Fibroblast of skin of right biceps (primary cell): ENCODE results near the gene DPM1.
A peak's percentile ranks its signal among the peaks of the same experiment; 100 is the strongest.
"Not testable (repeated sequence)": the region's sequence is repeated elsewhere in the genome, so short reads cannot be mapped to it uniquely, and the experiment has no call there.

ENCODE experiments used
- DNase-seq: peaks from one replicate; pipeline ENCODE4 v3.0.0-alpha.2; 2013

The DPM1 gene

GRCh38 chr20:50978533-50978932 lies 20.2 kb upstream of the DPM1 start:
- DNase-seq, result not testable (repeated sequence)

GRCh38 chr20:50977066-50978021 lies 19.0 kb upstream of the DPM1 start:
- DNase-seq, result peak; percentile 36

- DNase-seq, result no peak
Observed at GRCh38 chr20:50975701-50976330, 17.5 kb upstream of the DPM1 start.

- DNase-seq, result no peak
Observed at GRCh38 chr20:50969912-50970311, 11.6 kb upstream of the DPM1 start.

- DNase-seq, result no peak
Observed at GRCh38 chr20:50969435-50969834, 11.1 kb upstream of the DPM1 start.

- no peak for DNase-seq
Observed at GRCh38 chr20:50968289-50968688, 10.0 kb upstream of the DPM1 start.

GRCh38 chr20:50967586-50967985 lies 9.3 kb upstream of the DPM1 start:
- no peak for DNase-seq

- DNase-seq, result no peak
Observed at GRCh38 chr20:50959543-50960126, 1.3 kb upstream of the DPM1 start.

GRCh38 chr20:50958615-50959542 lies 547 bp upstream of the DPM1 start, which contains the start of gene MOCS3:
MOCS3 (plus strand) TSS chr20:50958818; CDS start chr20:50958843, 25 bp downstream.
- DNase-seq, result peak; percentile 92

GRCh38 chr20:50957276-50957675 lies 1.1 kb downstream of the DPM1 start:
- peak; percentile 27 for DNase-seq

- DNase-seq, result no peak
Observed at GRCh38 chr20:50953821-50954220, 4.5 kb downstream of the DPM1 start.

- DNase-seq, result no peak
Observed at GRCh38 chr20:50953196-50953595, 5.1 kb downstream of the DPM1 start.

- DNase-seq, result no peak
Observed at GRCh38 chr20:50948132-50948785, 10.1 kb downstream of the DPM1 start.

- no peak for DNase-seq
Observed at GRCh38 chr20:50943069-50943468, 15.3 kb downstream of the DPM1 start.

GRCh38 chr20:50933589-50933988 lies 24.7 kb downstream of the DPM1 start:
- no peak for DNase-seq

GRCh38 chr20:50932691-50933280 lies 25.5 kb downstream of the DPM1 start:
- DNase-seq, result peak; percentile 43

GRCh38 chr20:50932016-50932485 lies 26.3 kb downstream of the DPM1 start:
- no peak for DNase-seq

- DNase-seq, result peak; percentile 94
Observed at GRCh38 chr20:50931306-50932015, 26.9 kb downstream of the DPM1 start, which contains the start of gene ADNP. ADNP (minus strand) TSS chr20:50931437; CDS start chr20:50903996, 27,441 bp downstream.

GRCh38 chr20:50930976-50931305 lies 27.4 kb downstream of the DPM1 start:
- DNase-seq, result no peak

GRCh38 chr20:50930139-50930975 lies 28.0 kb downstream of the DPM1 start:
- no peak for DNase-seq
